Activated CD4-positive, alpha-beta T cell treated with anti-CD3 and anti-CD28 coated beads, Interleukin-10, Interleukin-2, amounts not matched to agents 100 ng/mL and 50 ng/mL, durations not matched to agents 16 hours and 8 hours (primary cell): ENCODE measurements around the gene IL4I1.
A peak's percentile ranks its signal among the peaks of the same experiment; 100 is the strongest.

Experiments used
- DNase-seq: peaks from one replicate; pipeline ENCODE4 v3.0.0-alpha.2; 2020

The IL4I1 gene

DNA sequence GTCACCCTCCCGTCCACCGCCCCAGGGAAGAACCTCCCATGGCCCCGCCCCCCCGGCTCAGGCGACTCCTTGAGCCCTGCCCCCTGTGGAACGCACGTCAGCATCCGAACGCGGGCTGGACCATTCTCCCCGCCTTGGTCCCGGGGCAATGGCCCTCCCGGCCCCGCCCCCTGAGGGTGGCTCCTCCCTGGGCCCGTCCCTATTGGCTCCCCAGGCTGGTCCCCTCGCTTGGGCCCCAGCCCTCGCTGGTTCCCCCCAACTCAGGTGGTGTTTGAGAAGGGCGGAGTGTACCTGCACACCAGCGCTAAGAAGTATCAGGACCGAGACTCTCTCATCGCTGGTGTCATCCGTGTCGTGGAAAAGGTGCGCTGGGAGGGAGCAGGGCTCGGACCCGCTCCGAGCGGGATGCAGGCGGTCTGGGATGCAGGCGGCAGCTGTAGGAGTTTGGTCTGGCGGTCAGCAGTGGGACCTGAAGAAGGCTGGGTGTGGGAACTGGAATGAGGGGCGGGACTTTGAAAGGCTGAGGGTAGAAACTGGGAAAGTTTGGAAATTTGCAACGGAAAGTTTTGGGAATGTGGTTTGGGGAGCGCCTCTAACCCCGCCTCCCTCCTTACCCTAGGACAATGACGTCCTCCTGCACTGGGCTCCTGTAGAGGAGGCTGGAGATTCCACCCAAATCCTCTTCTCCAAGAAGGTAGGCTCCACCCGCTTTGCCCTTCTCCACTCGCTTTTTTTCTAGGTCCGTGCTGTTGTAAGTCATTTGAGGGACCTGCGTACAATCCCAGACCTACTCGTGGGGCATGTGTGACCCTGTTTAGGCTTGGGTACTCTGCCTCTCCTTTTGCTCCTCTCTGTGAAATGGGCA is 18.6 kb downstream of the IL4I1 start:
- DNase-seq: peak; percentile 99

DNA sequence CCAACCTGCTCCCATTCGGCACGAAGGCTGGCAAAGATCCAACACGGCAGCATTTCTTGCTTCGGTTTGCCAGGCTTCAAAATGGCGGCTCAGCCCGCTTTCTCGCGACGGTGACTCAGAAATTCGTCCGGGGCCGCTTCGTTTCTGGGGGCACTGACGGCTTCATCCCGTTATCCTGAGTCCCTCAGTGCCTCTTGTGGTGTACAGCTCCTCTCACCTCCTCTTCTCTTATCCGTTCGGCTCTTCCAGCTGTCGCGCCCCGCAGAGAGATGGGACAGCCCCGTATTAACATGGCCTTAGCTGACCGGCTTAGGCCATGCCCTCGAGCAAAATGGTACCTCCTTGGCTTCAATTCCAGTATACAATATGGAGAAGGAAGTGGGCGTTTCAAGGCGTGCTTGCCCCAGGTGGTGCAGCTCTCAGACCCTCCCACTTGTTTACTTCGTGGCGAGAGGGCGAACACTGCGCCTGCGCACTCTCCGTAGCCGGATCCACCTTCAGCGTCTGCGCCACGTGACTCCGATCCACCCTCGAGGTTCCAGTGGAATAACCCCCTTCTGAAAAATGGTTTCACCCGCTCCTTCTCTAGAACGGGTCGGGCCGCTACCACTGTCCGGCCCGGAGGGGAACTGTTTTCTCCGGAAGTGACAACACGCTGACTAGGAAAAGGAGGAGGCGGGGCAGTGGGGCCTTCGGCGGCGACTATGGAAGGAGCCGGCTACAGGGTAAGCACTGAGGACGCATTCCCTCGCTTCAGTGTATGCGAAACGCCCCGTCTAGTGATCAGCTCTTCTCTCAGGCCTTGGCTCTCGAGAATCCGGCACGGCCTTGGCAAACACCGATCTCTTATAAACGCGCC is 19.4 kb downstream of the IL4I1 start, which contains the start of the genes AKT1S1 and TBC1D17:
Gene AKT1S1 (minus strand): TSS at position 336 of the 859 bp plus-strand sequence. CDS start 4,060 bp downstream, outside the sequence.
Gene TBC1D17 (plus strand): TSS at position 683 of the 859 bp plus-strand sequence. CDS start 22 bp downstream, at position 705.
- peak; percentile 99 for DNase-seq

DNA sequence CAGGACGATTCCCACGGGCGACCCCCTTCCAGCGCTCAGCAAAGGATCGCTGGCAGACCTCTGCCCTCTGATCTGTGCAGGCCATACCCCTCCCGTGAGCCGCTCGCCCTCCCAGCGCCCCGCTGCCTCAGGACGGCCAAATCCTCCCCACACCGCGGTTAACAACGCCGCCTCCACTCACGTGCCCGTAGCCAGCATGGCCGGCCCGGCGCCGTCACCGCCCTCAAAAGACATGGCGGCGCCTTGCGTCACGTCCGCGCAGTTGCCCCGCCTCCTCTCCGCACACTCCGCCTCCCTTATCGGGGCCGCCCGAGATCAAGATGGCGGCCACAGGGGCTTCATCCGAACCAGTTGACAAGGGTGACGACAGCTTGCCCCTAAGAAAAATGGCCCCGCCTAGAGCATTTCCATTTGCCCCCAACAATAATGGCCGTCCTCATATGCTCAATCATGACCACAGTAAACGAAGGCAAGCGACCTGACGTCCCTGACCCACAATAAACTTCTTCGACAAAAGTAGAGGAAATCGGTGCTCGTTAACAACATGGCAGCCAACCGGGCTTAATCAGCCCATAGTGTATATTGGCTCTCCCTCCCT is 20.2 kb downstream of the IL4I1 start:
- peak; percentile 99 for DNase-seq

DNA sequence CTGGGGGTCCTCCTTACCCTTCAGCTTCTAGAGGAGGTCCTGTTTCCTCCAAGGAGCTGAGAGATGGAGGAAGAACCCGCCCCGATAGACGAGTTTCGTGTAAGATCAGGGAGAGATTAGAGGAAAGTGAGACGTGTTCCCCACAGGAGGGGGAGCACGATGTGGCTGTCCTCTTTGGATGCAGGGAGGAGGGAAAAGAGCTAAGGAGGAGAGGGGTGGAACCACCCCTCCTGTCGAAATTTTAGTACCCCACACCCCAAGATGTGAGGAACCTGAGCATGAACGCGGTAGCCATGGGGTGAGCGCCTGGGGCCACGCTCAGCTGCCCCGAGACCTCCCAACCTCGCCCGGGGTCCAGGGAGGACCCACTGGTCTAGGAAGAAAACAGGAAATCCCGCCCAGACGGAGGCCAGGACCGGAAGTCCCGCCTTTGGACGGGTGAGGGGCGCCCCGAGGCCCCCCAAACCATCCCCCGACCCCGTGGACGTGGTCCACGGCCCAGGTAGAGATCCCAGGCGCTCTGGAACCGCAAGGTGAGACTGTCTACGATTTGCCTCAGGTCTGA is 20.7 kb downstream of the IL4I1 start:
- DNase-seq: peak; percentile 72

DNA sequence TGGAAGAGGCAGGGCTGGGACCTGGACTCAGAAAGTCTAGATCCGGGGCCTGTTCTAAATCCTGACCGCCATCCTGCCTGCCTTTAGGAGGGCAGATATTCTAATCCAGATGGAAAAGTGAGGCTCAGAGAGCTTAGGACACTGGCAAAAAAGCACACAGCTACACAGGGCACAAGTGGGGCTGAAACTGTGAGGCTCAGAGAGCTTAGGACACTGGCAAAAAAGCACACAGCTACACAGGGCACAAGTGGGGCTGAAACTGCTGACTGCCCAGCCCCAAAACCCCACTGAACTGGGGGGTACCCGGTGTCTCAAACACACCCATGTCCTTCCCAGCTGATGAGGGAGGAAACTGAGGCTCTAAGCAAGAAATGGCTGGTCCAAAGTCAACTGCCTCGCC is 21.5 kb downstream of the IL4I1 start:
- no peak for DNase-seq

DNA sequence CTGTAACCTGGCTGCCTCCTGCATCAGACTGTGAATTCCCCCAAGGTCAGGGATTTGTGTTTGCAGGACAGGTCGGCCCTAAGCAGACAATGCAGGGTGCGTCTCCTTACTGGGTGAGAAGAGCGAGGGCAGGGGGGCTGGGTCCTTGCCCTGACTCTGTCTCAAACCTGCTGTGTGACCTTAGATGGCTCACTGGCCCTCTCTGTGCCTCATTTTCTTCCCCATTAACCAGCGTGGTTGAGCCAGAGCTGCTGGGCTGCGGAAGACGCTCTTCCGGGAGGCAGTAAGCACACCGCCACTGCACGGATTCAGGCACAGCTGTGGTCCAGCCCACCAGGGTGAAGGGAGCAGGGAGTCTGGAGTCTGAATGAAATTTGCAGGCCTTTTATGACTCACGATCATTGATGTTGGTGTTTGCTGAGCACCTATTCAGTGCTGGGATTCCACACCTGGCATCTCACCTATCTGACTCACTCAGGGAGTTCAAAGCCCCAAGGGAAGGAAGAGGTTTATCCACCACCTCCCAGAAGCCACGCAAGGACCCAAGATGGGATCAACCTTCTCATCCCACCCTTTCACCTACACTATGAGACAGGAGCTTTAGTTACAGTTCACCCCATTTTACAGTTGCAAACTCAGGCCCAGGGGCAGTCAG is 22.1 kb downstream of the IL4I1 start:
- no peak for DNase-seq

DNA sequence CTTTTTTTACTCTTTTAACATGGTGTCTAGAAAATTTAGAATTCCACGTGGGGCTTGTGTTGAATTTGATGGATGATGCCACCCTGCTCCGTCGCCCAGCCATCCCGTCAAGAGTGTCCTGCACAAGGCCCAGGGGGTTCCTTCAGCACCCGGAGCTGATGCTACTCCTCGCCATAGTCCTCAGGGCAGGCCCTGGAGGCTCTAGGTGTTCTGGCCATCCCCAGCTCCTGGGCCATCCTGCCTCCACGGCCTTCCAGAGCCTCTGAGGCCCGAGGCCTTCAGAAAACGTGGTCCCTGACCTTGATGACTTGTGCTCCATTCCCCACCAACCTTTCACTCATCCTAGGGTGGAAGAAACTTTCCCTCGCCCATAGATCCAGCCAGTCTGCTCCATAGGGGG is 22.9 kb downstream of the IL4I1 start:
- no peak for DNase-seq

DNA sequence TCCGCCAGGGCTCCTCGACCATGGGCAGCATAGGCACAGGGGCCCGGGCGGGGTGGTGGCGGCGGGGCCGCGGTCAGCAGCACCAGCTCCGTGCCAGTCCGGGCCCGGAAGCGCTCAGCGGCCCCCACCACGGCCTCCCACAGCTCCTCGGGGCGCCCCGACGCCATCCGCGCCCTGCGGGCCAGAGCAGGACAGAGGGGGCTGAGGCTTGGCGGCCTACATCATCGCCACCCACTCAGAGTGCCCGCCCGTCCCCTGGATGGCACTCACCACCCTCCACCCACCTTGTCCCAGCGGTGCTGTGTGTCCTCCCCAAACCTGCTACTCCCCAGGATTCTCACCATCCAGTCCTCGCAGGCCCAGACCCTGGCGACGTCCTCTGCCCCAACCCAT is 23.6 kb downstream of the IL4I1 start:
- DNase-seq: no peak

DNA sequence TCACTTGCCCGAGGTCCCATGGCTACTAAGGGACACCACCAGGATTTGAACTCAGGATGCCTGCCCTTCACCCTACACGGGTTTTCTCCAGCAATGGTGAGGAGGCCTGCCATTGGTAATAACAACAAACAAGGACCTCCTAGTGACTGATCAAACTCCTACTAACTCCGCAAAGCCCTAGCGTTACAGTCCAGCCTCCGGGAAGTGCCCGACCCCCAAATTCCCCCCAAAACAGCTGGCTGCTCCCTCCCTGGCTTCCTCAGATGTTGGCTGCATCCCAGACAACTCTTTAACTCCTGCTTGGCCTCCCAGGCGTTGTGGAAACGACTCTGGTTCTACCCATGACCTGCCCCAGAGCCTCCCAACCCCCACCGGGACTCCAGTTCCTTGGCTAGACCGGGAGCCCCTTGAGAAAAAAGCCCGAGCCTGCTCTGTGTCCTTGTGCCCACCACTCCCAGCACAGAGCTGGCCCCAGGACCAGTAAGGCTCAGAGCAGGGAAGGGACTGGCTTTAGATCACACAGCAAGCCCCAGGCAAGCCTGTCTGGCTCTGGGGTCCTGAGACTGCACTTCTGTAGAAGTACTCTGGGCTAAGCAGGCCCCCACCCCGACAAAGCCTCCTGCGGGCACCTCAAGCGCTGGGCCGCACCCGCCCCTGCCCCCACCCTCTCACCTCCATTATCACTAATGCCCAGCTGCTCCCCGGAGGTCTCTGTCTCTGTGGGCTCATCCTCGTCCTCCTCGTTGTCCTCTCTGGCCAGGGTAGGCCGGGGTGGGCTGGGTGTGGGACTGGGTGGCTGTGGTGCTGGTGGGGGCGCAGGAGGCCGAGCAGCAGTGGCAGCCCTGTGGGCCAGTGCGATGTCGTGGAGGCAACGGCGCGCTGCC is 24.2 kb downstream of the IL4I1 start:
- no peak for DNase-seq

DNA sequence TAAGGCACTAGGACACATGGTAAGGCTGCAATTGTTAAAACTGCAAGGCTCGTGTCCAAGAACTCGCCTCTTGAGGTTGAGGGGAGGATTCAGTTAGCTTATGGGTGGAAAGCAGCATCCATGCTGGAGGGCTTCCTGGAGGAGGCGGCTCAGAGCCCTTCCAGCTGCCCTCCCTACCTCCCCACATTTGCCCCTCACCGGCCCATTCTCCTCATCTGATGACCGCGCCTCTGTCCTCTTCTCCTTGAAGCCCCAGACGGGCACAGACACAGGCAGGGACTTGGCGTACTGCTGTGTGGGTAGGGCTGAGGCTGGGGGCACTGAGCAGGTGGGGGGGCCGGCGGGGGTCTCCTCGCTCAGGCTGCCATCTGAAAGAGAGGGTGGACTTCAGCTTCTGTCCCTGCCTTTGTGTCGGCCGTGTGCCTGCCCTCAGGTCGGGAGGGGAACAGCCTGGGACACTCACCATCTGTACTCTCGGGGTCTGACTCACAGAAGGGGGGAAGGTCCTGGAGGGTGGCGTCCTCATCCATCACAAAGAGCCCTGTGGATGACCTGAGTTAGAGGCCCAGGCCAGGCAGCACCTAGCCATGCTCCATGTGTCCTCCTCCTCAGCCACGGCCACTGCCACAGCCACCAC is 25.2 kb downstream of the IL4I1 start:
- no peak for DNase-seq

DNA sequence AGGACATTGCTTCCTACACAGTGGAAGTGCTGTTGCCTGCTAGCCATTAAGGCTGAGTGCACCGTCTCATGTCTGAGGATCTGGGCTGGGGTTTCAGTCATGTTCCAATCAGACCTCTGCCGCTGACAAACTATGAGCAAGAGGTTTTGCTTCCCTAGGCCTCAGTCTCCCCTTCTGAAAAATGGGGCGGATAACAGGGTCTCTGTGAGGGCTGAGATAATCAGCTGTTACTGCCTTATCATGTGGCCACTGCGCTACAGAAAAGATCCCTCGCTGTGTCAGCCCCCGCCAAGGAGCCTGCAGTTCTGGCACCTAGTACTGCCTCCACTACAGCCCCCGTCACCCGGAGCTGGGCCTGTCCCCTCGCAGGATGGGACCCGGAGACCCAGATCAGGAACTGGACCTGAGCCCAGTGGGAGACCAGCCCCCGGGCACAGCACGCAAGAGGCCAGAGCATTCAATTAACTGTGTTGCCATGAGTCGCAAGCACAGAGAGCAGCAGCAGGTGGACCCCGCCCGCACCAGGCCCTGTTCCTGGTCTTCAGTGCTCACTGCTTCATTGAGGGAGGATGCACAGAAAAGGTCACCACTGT is 26.3 kb downstream of the IL4I1 start:
- DNase-seq: no peak

DNA sequence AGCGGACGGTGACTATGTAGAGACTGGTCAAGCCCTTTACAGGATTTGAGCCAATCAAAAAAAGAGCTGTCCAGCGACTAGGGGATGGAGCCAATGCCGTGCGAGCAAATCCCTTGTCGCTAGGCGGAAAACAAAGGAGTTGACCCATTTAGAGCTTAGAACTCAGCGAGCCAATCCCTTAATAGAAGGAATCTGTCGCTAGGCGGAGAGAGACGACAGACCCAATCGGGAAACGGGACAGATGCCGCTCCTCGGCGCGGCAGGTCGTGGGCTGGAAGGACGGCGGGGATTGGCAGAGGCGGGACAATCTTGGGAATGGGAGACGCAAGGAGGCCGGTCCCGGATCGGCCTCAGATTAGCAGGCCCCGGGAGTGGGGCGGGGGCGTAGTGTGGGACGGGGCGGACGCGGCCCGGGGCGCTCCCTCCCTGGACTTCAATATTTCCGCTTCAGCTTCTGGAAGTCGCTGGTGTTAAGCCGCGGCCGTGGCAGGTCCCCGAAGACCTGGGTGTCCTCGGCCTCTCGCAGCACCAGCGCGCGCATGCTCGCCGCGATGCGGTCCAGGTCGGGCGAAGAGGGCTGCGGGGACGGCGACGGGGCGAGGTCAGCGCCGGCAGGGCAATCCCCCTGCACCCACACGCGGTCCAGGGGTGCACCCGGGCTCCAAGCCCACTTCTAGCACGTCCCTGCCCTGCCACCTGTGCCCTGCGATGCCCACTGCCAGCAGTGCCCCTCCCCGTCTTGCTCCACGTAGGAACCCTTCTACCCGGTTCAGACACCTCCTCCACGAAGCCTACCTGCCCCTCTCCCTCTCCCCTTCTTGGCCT is 27.0 kb downstream of the IL4I1 start:
- DNase-seq: peak; percentile 99

DNA sequence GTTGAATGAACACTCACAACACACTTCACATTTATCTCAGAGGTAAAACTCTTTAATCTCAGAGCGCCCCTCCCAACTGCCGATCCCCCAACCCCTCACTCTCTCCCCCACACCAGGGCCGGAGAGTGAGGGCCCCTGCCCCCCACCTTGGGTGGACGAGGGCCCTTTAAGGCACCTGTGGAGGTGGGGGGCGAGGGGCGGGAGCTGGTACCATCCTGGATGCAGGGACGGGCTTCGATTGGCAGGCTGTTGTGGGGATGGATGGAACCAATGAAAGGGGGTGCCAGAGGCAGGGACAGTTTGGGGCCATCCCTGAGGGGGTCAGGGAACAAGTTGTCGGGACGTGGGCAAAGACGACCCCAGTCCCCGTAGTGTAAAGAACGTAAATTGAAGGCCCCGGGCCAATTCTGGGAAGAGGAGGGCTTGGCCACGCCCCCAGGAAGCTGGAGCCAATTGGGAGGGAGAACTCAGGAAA is 27.6 kb downstream of the IL4I1 start:
- no peak for DNase-seq

DNA sequence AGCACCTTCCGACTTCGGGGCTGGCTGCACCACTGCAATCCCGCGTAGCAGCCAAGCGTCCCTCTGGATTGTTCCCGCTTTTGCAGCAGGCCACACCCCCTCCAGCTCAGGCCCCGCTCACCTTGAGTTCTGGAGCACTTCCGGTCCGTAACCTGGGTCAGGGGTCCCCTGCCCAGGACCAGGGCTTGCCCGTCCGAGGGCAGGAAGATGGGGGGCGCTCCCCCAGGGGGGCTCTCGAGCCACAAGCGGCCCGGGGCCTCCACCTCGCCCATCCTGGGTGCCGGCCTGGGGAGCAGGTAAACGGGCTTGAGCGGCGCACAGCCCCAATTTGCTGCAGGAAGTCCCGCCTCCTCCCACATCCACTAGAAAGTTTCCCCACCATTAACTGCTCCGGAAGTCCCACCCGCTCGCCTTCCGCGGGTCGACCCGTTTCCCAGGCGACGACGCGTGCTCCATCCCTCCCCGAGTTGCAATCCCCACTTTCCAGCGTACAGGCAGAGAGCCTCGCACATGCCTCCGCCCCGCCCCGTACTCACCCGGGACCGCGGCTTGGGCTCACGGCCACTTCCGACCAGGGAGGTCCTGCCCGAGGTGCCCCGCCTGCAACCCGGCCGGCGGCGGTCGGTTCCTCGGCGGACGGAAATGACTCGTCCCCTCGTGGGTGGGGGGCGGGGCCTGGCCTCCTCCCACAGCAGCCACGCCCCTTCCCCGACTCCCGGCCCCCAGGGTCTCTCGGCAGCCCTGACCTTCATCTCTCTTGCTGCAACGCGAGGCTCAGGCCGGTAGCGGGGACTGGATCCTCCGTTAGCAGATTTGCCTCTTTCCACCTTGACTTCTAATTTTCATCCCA is 29.5 kb downstream of the IL4I1 start, which contains the start of gene PNKP:
Gene PNKP (minus strand): TSS at position 644 of the 850 bp plus-strand sequence. CDS start 372 bp downstream, at position 272.
- DNase-seq: peak; percentile 88

DNA sequence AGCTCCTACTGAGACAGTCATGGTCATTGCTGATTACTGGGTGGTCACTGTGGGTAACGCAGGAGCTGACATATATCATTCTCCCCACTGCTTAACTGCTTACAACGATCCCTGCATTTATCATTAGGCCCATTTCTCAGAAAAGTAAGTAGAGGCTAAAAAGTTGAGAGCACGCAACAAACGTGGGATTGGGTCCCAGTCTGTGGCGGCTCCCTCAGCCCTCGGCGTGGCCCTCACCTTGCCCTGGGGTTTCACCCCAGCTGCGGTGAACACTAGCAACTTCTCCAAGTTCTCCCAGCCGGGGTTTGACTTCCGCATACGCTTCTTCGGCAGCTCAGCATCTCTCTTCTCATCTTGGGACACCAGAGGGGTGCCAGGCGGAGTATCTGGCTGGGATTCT is 31.8 kb downstream of the IL4I1 start:
- no peak for DNase-seq

DNA sequence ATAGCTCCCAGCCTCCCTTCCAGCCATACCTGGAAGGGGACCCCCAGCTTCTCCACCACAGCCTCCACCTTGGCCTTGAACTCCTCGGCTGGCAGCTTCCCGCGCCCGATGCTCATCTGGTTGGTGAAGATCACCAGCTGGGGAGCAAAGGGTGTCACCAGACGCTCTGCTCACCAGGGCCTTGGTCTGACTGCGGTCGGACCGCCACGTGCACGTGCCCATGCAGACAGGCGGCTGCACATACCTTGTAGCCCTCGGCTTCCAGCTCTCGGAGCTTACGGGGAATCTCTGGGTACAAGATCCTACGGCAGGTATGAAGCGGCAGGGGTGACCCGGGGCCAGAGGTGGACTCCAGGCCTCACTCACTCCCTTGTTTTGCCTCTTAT is 32.8 kb downstream of the IL4I1 start:
- no peak for DNase-seq

DNA sequence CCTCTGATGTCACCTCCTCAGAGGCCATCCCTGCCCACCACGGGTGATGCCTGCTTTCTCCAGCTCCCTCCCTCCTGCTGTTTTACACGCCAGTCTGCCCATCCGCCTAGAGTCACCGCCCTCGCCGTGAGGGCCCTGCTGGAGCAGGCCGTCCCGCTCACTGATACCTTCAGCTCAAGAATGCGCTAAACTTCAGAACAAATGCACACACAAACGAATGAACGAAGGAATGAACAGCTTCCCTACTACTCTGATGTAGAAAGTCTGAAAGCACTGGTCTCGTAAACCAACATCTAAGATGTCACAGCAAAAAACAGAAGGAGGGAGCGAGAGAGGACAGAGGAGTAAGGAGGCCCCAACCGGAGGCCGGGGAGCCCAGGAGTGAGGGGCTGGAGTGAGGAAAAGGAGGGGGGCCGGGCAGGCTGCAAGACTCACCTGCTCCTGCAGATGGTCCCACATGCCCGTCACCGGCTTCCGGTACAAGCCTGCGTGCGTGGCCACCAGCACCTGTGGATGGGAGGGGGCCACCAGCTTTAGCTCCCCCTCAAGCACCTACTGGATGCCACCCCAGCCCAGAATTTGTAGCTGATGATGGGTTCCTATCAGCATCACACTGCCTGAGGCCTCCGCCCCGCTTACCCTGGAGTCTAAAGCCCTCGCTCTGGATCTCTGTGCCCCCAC is 33.3 kb downstream of the IL4I1 start:
- no peak for DNase-seq
